AG09309 (cell line): Measurements from ENCODE around the gene SLC39A6.

Experiments
- DNase-seq: peaks from one replicate; pipeline ENCODE4 v3.0.0-alpha.2; 2010; ENCODE audit warnings: low read depth
- H3K4me3 ChIP-seq: 2 replicates; pipeline ENCODE4 v1.5.1; 2011; ENCODE audit warnings: mild to moderate bottlenecking, low read depth, low read length, moderate library complexity; ENCODE audit not compliant: control insufficient read depth
- CTCF ChIP-seq: IDR thresholded peaks from 2 replicates; pipeline ENCODE4 v1.5.1; 2011; ENCODE audit warnings: mild to moderate bottlenecking, low read depth, low read length, inconsistent platforms; ENCODE audit not compliant: insufficient read depth, control insufficient read depth; ENCODE audit errors: missing control alignments

Gene SLC39A6

DNA sequence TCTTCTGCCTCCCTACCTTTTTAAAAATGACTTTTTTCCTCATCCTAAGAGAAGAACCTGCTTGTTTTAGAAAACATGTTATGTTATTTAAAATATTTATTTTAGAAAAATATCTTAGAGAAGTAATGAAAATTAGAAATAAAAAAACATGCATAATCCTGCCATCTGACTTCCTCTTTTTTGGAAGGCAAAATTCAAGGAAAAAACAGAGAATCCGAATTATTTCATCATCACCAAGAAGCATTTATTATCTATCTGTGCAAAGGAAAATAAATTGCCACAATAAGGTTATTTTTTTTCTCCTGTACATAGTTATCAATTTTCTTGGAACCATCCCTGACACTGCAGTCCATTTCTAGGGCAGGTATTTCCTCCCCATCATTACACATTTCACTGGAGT is 14.4 kb downstream of the SLC39A6 start:
- no peak overlapping the region for H3K4me3 ChIP-seq
- no peak for DNase-seq
- no peak for TF ChIP-seq CTCF

GRCh38 chr18:36114251-36114650 is 14.9 kb downstream of the SLC39A6 start:
- DNase-seq = no peak
- TF ChIP-seq CTCF = no peak

GRCh38 chr18:36112302-36112701 is 16.8 kb downstream of the SLC39A6 start:
- no peak overlapping the region for H3K4me3 ChIP-seq
- no peak for DNase-seq
- TF ChIP-seq CTCF = no peak

More at GRCh38 chr18:36114251-36114650, 14.9 kb downstream of the SLC39A6 start:
- H3K4me3 ChIP-seq = no peak overlapping the region

DNA sequence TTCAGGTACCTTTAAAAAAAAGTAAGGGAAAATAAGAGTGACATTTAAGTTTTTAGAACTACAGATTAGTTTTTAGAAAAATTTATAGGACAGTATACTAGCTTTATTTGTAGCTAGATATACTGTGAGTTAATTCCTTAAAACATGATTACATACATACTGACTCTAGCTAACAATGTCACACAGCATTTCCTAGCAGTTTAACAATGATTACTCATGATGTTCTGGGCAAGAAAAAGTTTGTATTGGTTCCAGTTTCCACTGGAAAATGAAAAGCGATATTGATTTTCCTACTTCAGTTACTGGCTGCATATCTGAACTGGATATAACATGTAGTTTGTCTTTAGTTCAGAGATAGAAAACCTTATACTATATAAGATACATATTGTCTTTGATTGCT is 19.4 kb downstream of the SLC39A6 start:
- TF ChIP-seq CTCF = no peak

DNA sequence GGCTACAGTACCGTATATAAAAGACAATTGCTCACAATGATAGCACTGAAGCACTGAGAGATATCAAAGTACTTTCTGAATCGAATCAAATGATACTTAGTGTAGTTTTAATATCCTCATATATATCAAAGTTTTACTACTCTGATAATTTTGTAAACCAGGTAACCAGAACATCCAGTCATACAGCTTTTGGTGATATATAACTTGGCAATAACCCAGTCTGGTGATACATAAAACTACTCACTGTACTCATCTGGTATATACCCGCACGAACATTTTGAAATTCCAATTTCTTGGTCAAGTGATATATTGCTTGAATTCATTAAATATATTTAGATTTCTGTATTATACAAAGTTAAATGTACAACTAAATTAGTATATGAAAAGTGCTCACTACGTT is 20.5 kb downstream of the SLC39A6 start:
- no peak overlapping the region for H3K4me3 ChIP-seq
- TF ChIP-seq CTCF = no peak
- DNase-seq = no peak

More for the DNA sequence above, 19.4 kb downstream of the SLC39A6 start:
- H3K4me3 ChIP-seq = no peak overlapping the region
- DNase-seq = no peak

DNA sequence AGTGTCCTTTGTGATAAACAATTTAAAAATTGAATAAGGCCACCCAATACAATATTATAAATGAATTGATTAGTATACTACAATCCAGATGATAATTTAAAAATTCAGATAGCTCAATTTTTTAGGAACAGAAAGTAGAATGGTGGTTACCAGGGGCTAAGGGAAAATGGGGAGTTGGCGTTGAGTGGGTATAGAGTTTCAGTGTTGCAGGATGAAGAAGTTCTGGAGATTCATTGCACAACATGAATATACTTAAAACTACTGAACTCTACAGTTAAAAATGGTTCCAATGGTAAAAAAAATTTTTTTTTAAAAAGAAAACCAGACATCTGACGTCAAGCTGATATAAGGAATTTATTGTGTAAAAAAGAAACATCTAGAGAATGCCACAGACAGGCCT is 20.9 kb downstream of the SLC39A6 start:
- no peak for TF ChIP-seq CTCF
- no peak for DNase-seq
- no peak overlapping the region for H3K4me3 ChIP-seq

- no peak overlapping the region for H3K4me3 ChIP-seq
- DNase-seq = no peak
These were observed 21.7 kb downstream of the SLC39A6 start for GRCh38 chr18:36107477-36107876.

More at GRCh38 chr18:36107477-36107876, 21.7 kb downstream of the SLC39A6 start:
- no peak for TF ChIP-seq CTCF
